ENCODE measurements around the gene SCUBE1. TPM values are rescaled to one million over a fixed set of nuclear protein-coding genes. Genes with fewer than 3 reads are reported as not detected.

The SCUBE1 gene
- total and polyA plus RNA-seq, 4 donors: 1.6 to 7.9 (median 5.0) TPM

DNA sequence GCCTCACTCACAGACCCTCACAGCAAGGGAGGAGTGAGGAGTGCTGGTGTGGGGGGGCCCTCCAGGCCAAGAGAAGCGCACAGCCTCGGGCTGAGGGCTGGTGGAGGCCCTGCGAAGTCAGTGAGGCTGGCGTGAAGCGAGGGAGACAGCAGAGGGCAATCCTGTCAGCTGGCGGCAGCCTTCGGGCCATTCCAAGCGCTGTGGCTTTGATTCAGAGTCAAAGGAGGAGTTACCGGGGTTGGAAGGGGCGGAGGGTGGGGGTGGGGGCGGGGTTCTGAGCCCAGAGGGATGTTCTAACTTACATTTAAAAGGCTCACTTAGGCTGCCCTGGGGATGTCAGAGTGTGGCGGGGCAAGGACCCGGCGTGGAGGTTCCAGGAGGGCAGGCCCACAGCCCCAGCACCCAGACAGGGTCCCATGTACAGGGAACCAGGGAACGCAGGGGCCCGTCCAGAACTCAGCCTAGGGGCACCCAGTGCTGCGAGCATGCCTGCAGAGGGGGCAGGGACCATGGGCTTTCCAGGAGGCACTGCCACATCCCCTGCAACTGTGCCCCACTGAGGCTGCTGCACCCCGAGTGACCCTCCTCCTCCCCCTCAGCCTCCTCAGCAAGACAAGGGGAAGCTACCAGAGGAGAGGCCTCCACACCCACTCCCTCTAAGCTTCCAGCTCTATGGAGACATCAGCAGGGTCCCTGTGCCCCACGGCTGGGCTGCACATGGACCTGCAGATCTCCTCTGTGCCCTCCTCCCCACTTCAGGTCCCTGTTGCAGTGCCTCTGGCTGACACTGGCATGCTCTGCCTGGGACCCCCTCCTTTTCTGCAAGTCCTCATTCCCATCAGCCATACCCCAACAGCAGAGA lies 116.6 kb downstream of the SCUBE1 start:
- no peak for TF ChIP-seq CTCF (IDR thresholded peaks at IDR 0.05; ENCODE audit: control extremely low read depth, extremely low read depth)
- H3K9ac ChIP-seq (ENCODE audit: insufficient read depth in 1 of 2, low read length in 2 of 2): no peak overlapping the region
- no peak overlapping the region for H3K4me3 ChIP-seq
- ATAC-seq (ENCODE audit: insufficient read depth, low FRiP score) (no peak), DNase-seq (peak; percentile 74 to 80 (median 79))
- WGBS, 2 donors: 58 to 73% methylated on average over 17 to 19 of the region's 19 CpGs
- no peak overlapping the region for H3K27ac ChIP-seq (ENCODE audit: low read depth in 1 of 2, low read length in 1 of 2)
- H3K27me3 ChIP-seq (ENCODE audit: control insufficient read depth in 3 of 3, insufficient read depth in 3 of 3, low read length in 2 of 3): no peaks in the 10 kb centered on the region
- no peaks in the 10 kb centered on the region for H3K36me3 ChIP-seq (ENCODE audit: control insufficient read depth in 4 of 4, insufficient read depth in 4 of 4, low read length in 4 of 4)
- no peaks in the 10 kb centered on the region for H3K9me3 ChIP-seq (ENCODE audit: control insufficient read depth in 4 of 4, insufficient read depth in 3 of 4, low read length in 3 of 4)
- peaks cover 0 to 27% (median 12%) of the 10 kb centered on the region in 5 donors for H3K4me1 ChIP-seq (ENCODE audit: control insufficient read depth in 5 of 5, insufficient read depth in 5 of 5, low read length in 5 of 5)

DNA sequence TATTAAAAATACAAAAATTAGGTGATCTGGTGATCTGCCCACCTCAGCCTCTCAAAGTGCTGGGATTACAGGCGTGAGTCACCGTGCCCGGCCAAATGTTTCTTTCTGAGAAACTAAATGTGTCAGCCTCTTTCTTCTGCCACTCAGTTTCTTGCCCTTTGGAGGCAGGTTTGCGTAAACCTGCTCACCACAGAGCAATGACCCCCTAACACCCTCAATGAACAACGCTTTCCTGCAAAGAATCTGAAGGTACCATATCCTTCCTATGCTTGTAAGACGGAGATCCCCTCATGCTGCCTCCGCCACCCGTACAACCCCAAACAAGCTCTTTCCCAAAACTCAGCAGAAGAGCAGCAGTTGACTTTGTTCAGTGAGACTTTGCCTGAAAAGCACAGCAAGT lies 117.6 kb downstream of the SCUBE1 start:
- Histone ChIP-seq H3K9me3 (ENCODE audit: control insufficient read depth in 4 of 4, insufficient read depth in 3 of 4, low read length in 3 of 4) (no peaks in the 10 kb centered on the region), H3K27ac (ENCODE audit: low read depth in 1 of 2, low read length in 1 of 2) (no peak overlapping the region), H3K36me3 (ENCODE audit: control insufficient read depth in 4 of 4, insufficient read depth in 4 of 4, low read length in 4 of 4) (no peaks in the 10 kb centered on the region), H3K9ac (ENCODE audit: insufficient read depth in 1 of 2, low read length in 2 of 2) (no peak overlapping the region), H3K27me3 (ENCODE audit: control insufficient read depth in 3 of 3, insufficient read depth in 3 of 3, low read length in 2 of 3) (no peaks in the 10 kb centered on the region), H3K4me3 (no peak overlapping the region), H3K4me1 (ENCODE audit: control insufficient read depth in 5 of 5, insufficient read depth in 5 of 5, low read length in 5 of 5) (peaks cover 0 to 27% (median 12%) of the 10 kb centered on the region in 5 donors)
- TF ChIP-seq CTCF (IDR thresholded peaks at IDR 0.05; ENCODE audit: control extremely low read depth, extremely low read depth): no peak
- WGBS, 2 donors: 92% methylated on average over 8 of the region's 8 CpGs
- ATAC-seq (ENCODE audit: insufficient read depth, low FRiP score): no peak
- no peak for DNase-seq

- H3K4me1 ChIP-seq (ENCODE audit: control insufficient read depth in 5 of 5, insufficient read depth in 5 of 5, low read length in 5 of 5): peaks cover 0 to 27% (median 12%) of the 10 kb centered on the region in 5 donors
- ATAC-seq (ENCODE audit: insufficient read depth, low FRiP score): no peak
Measured at GRCh38 chr22:43222987-43223386, 120.2 kb downstream of the SCUBE1 start.

More at GRCh38 chr22:43222987-43223386, 120.2 kb downstream of the SCUBE1 start:
- no peak for DNase-seq
- no peak overlapping the region for H3K9ac ChIP-seq (ENCODE audit: insufficient read depth in 1 of 2, low read length in 2 of 2)
- no peaks in the 10 kb centered on the region for H3K9me3 ChIP-seq (ENCODE audit: control insufficient read depth in 4 of 4, insufficient read depth in 3 of 4, low read length in 3 of 4)
- 93 to 94% methylated on average over 13 of the region's 13 CpGs for WGBS, 2 donors
- TF ChIP-seq CTCF (IDR thresholded peaks at IDR 0.05; ENCODE audit: control extremely low read depth, extremely low read depth): no peak
- H3K36me3 ChIP-seq (ENCODE audit: control insufficient read depth in 4 of 4, insufficient read depth in 4 of 4, low read length in 4 of 4): no peaks in the 10 kb centered on the region
- no peaks in the 10 kb centered on the region for H3K27me3 ChIP-seq (ENCODE audit: control insufficient read depth in 3 of 3, insufficient read depth in 3 of 3, low read length in 2 of 3)
- H3K27ac ChIP-seq (ENCODE audit: low read depth in 1 of 2, low read length in 1 of 2): no peak overlapping the region
- H3K4me3 ChIP-seq: no peak overlapping the region
